COLO668 (cell line): Measurements from ENCODE around the gene HERC3.
"Not testable (repeated sequence)": the region's sequence is repeated elsewhere in the genome, so short reads cannot be mapped to it uniquely, and the experiment has no call there.

Experiments
- DNase-seq: peaks from one replicate; lab custom pipeline; 2025; ENCODE audit not compliant: unreplicated experiment; lab: John Stamatoyannopoulos, UW

The HERC3 gene

GRCh38 chr4:88606832-88607231, 14.6 kb downstream of the HERC3 start:
- DNase-seq: no peak

GRCh38 chr4:88609387-88609786, 17.1 kb downstream of the HERC3 start:
- no peak for DNase-seq

GRCh38 chr4:88609794-88610193, 17.5 kb downstream of the HERC3 start:
- DNase-seq: not testable (repeated sequence)

- no peak for DNase-seq
Measured at GRCh38 chr4:88610771-88611170, 18.5 kb downstream of the HERC3 start.

GRCh38 chr4:88613417-88613875, 21.2 kb downstream of the HERC3 start:
- peak; percentile 17 for DNase-seq

GRCh38 chr4:88614058-88614457, 21.8 kb downstream of the HERC3 start:
- DNase-seq: no peak

- DNase-seq: no peak
Measured at GRCh38 chr4:88616275-88617150, 24.2 kb downstream of the HERC3 start.

- no peak for DNase-seq
Measured at GRCh38 chr4:88618782-88619485, 26.7 kb downstream of the HERC3 start.

GRCh38 chr4:88619971-88620370, 27.7 kb downstream of the HERC3 start:
- no peak for DNase-seq

- no peak for DNase-seq
Measured at GRCh38 chr4:88621763-88622327, 29.6 kb downstream of the HERC3 start.

- no peak for DNase-seq
Measured at GRCh38 chr4:88623097-88623496, 30.8 kb downstream of the HERC3 start.

- no peak for DNase-seq
Measured at GRCh38 chr4:88628746-88629145, 36.5 kb downstream of the HERC3 start.

- no peak for DNase-seq
Measured at GRCh38 chr4:88629826-88630225, 37.5 kb downstream of the HERC3 start.

- DNase-seq: no peak
Measured at GRCh38 chr4:88630756-88631155, 38.5 kb downstream of the HERC3 start.

GRCh38 chr4:88643932-88644331, 51.7 kb downstream of the HERC3 start:
- no peak for DNase-seq

GRCh38 chr4:88645994-88646393, 53.7 kb downstream of the HERC3 start:
- no peak for DNase-seq

GRCh38 chr4:88646528-88647280, 54.4 kb downstream of the HERC3 start:
- DNase-seq: no peak

GRCh38 chr4:88649716-88650115, 57.4 kb downstream of the HERC3 start:
- DNase-seq: no peak

GRCh38 chr4:88653371-88653946, 61.2 kb downstream of the HERC3 start:
- no peak for DNase-seq

GRCh38 chr4:88655226-88655625, 62.9 kb downstream of the HERC3 start:
- no peak for DNase-seq
